GM18909 (cell line): ENCODE measurements around the gene ATMIN.

ENCODE experiments used
- ATAC-seq: cut with Tn5 transposase; IDR thresholded peaks from one replicate; pipeline ENCODE4 v1.9.1; 2021; ENCODE audit warnings: mild to moderate bottlenecking; ENCODE audit not compliant: unreplicated experiment, poor library complexity

ATMIN gene

GRCh38 chr16:81004646-81005353, 30.8 kb upstream of the ATMIN start:
- no peak for ATAC-seq

GRCh38 chr16:81005610-81006161, 30.0 kb upstream of the ATMIN start:
- no peak for ATAC-seq

DNA sequence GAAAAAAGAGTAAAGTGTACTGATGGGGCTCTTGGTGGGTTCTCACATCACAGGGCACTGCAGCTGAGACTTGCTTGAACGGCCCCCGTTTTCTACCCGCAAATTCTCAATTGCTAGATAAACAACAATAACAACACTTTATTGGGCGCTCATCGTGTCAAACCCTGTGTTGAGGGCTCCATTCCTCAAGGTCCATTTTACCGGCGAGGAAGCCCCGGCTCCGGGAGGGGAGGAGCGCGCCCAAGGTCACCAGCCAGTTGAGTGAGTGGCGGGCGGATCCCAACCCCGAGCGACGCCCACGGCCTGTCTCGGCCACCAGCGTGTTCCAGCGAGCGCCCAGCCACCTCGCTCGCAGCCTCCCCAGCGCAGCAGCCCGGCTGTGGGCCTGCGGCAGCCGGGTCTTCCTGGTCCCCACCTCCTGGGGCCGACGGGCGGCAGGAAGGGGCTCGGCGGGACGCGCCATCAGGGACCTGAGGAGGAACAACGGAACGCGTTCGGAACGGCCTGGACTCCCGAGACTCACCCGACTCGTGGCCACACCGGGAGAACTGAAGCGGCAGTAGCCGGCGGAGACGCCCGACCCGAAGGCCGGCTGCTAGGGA, 29.3 kb upstream of the ATMIN start:
- peak; percentile 38 for ATAC-seq

DNA sequence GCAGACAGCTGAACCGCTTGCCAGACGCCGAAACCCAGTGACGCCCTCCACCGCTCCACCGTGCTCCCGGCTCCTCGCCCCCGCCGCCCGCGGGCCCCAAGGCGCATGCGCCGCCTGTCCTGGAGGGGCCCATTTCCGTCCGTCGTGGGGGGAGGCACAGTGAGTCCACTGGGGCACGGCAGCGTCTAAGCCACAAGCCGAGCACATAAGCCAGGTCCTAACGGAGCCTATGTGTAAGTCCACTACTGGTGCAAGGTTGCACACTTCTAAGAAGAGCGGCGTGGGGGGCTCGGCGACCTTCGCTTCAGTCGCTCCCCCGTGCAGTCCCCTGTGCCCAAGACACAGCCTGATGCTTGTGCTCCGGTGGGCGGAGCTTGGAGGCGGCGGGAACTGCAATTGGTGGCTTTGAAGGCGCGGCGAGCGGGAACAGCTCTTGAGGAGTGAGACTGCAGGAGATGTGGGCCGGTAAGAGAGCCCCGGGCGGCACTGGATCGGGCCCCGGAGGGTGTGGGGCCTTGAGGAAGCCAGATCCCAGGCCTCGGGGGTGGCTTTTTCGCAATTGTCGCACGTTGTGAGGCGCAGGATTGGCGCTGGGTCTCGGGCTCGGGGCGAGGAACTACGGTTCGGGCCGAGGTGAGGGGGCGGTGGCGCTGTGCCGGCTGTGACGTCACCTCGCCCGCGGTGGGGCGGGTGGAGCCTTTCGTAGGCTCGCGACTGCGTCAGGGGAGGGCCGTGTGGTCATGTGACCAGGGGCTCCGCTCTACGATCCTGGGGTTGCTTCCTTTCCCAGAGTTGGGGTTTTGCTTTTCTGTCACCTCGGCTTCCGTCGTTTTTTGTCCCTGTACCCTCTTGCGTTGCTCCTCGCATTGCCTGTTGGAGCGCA, 28.6 kb upstream of the ATMIN start, which contains the start of the genes CENPN and CMC2:
TSS of gene CENPN (plus strand) at position 402 of the 883 bp plus-strand sequence. CDS start 4,726 bp downstream, outside the sequence.
TSS of gene CMC2 (minus strand) at position 73 of the 883 bp plus-strand sequence. CDS start 9,491 bp downstream, outside the sequence.
- peak; percentile 86 for ATAC-seq

- no peak for ATAC-seq
Observed at GRCh38 chr16:81008505-81008789, 27.2 kb upstream of the ATMIN start.

DNA sequence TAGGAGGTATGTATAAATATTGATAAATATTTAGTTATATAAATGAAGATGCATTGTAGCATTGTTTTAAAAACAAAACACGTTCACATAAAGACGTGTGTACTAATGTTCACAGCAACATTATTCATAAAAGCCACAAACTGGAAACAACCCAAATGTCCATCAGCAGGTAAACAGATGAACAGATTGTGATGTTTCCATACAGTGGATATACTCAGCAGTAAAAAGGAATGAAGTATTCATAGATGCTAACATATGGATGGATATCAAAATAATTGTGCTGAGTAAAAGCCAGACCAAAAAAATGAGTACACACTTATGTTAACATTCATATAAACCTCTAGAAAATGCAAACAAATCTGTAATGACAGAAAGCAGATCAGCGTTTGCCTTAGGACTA, 22.7 kb upstream of the ATMIN start:
- ATAC-seq = no peak

DNA sequence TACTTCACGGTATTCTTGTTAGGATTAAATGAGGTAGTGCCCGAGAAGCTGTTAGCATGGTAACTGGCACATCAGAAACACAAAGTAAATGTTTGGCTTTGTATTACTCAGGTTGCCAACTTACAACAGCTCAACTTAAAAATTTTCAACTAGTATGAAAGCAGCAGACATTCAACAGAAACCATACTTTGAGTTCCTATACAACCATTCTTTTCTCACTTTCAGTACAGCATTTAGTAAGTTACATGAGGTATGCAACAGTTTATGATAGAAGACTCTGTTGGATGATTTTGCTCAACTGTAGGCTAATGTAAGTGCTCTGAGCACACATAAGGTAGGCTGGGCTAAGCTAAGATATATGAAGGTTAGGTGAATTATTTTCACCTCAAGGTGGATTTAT, 21.0 kb upstream of the ATMIN start:
- no peak for ATAC-seq

DNA sequence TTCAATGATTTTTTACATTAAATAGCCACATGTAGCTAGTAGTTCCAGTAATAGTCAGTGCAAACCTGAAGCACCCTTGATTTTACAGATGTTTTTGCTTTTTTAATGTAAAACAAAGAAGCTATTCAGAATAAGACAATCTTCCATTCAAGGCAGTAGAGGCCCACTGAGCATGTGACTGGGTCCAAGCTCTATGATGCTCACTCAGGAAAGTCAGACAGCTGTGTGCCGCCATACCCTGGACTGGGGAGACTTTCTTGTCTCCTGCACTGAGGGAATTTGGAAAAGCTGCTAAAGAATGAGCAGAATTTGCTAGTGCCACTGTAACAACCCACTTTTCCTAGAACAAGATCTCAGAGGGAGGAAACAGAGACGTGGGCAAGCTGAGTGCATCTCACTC, 17.1 kb upstream of the ATMIN start:
- no peak for ATAC-seq

DNA sequence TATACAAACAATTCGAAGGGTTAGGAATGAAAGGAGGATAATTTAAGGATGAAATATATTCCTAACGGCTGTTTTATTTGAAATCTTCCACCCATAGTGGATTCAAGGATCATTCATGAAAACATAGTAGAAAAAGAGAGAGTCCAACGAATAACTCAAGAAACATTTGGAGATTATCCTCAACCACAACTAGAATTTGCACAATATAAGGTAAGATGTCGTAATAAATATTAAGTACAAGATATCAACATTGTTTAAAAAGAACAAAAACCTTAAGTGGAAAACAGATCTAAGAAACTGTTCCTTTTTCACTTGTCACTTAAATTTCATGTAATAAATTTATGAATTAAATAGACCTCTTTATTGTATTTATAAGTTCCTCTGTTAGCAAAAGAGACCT, 9.2 kb upstream of the ATMIN start:
- no peak for ATAC-seq

DNA sequence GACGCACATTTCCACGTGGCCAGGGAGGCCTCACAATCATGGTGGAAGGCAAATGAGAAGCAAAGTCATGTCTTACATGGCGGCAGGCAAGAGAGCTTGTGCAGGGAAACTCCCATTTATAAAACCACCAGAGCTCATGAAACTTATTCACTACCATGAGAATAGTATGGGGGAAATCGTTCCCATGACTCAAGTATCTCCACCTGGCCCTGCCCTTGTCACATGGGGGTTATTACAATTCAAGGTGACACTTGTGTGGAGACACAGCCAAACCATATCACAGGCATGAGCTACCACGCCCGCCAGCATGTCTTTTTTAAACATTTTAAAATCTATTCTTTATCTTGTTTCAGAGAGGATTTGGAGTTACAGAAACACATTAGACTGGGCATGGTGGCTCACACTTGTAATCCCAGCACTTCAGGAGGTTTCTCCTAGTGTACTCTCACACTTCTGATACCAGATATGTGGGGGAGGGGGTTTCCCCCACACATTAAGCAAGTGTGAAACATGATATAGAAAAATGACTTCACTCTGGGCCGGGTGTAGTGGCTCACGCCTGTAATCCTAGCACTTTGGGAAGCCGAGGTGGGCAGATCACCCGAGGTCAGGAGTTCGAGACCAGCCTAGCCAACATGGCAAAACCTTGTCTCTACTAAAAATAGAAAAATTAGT, 5.6 kb upstream of the ATMIN start:
- no peak for ATAC-seq

- peak; percentile 66 for ATAC-seq
Observed at GRCh38 chr16:81035975-81036750, 521 bp downstream of the ATMIN start.

- ATAC-seq = no peak
Observed at GRCh38 chr16:81036751-81037350, 1.2 kb downstream of the ATMIN start.

DNA sequence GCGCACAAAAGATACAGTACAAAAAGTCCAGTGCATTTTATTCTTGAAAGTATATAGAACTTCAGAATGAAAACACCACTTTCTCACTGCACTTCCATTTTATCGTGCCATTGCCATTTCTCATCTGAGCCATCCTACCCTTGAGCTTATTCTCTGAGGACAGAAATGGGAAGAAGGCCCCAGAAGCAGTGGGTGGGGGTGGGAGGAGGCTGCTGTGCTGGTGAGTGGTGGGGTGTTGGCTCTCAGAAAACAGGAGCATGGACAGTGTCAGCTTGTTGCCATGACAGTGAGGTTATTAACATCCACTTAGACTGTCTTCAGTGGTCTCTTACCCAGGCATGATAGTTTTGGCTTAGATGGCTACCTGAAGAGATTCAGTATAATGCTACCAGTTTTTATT, 4.5 kb downstream of the ATMIN start:
- no peak for ATAC-seq

- ATAC-seq = no peak
Observed at GRCh38 chr16:81040842-81041241, 5.2 kb downstream of the ATMIN start.

GRCh38 chr16:81041696-81042095, 6.1 kb downstream of the ATMIN start:
- ATAC-seq = no peak

DNA sequence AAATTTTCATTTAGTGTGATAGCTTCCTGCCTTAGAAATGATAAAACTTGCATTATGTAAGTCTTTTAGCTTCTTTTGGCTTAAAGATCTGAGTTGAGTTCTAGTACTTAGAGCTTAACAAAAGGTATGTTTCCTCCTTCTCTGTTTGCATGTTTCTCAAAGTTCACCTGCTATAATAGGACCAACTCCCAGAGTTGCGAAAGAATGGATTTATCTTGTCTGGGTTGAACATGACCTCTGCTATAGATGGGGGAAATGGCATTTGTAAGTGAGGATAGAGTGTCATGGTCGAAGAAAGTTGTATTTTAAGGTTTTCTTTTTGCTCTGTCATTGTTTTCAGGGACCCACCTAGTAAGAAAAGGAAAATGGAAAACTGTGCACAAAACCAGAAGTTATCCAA, 7.2 kb downstream of the ATMIN start:
- ATAC-seq = no peak

DNA sequence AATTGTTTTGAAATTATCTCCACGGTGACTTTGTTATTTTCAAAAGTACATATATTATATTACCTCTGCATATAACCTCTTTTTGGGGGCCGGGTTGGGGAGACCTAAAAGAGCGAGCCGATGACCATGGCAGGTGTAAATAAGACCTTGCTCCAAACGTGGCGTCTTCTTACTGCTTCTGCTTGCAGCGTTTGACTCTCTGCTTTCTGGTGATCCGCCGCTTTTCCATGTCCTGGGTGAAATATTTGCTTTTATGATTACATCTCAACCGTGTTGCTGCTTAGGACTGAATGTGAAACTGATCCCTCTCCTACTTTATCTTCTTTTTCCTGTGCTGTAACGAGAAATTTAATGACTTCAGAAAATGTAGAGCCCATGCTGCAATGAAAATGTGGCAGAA, 18.1 kb downstream of the ATMIN start:
- no peak for ATAC-seq

GRCh38 chr16:81060576-81061306, 25.1 kb downstream of the ATMIN start:
- ATAC-seq = no peak

DNA sequence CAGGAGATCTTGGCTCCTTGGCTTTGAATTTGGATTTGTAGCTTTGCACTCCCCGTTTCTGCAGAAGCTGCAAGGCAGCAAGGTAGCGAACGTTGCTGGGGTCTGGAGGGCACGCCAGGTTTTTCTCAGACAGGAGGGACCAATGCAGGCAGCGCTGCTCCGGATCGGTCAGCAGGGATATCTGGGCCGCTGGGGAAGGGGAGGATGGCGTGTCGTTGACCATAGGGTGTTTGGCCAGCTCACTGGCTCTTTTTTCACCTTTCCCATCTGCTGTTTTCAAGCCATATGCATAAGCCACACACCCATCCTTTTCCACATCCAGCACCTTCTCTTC, 25.6 kb downstream of the ATMIN start:
- ATAC-seq = no peak
